Right ventricle myocardium inferior (tissue), 1 donor: ENCODE results near the gene MTRF1L. TPM values are rescaled to one million over a fixed set of nuclear protein-coding genes. Genes with fewer than 3 reads are reported as not detected.
"Not testable (repeated sequence)": the region's sequence is repeated elsewhere in the genome, so short reads cannot be mapped to it uniquely, and the experiment has no call there.

ENCODE experiments used
- ATAC-seq: fragments of 200-7000 bp; cut with Tn5 transposase; one replicate; pipeline ENCODE4 v1.9.1; 2020; ENCODE audit warnings: mild to moderate bottlenecking, moderate library complexity
- DNase-seq: peaks from one replicate; pipeline ENCODE4 v3.0.0; 2021; ENCODE audit errors: missing footprints
- intact Hi-C: fragments of 100-400 bp; cut with DNase I; formaldehyde crosslinking; loops from one replicate; pipeline ENCODE4 v1.11.0; 2022
- total RNA-seq: library from RNA; stranded (reverse); fragmentation: NEBNext Ultra II Directional; extraction: Animal tissue kit (Norgen Biotek cat#: 25700); gene quantifications from one replicate; pipeline ENCODE4 v1.2.1, GENCODE V29; 2021
- donor health status: DM: no; HTN: yes; CAD: no; lungs with severe emphysema.

MTRF1L gene
- total RNA-seq, 1 donor from 2014 or later, result 30.8 TPM

DNA sequence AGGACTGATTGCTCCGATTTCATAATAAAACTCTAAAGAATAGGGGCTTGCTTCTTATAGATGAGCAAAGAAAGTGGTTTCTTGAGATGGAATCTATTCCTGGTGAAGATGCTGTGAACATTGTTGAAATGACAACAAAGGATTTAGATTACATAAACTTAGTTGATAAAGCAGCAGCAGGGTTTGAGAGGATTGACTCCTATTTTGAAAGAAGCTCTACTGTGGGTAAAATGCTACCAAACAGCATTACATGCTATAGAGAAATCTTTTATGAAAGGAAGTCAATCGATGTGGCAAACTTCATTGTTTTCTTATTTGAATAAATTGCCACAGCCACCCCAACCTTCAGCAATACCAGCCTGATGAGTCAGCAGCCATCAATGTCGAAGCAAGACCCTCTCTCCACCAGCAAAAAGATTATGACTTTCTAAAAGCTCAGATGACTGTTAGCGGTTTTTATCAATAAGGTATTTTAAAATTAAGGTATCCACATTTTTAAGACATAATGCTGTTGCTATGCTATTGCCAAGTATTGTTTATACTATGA, 12.7 kb upstream of the MTRF1L start:
- DNase-seq, result no peak
- intact Hi-C loops, result no loop called here
- no peak for ATAC-seq

DNA sequence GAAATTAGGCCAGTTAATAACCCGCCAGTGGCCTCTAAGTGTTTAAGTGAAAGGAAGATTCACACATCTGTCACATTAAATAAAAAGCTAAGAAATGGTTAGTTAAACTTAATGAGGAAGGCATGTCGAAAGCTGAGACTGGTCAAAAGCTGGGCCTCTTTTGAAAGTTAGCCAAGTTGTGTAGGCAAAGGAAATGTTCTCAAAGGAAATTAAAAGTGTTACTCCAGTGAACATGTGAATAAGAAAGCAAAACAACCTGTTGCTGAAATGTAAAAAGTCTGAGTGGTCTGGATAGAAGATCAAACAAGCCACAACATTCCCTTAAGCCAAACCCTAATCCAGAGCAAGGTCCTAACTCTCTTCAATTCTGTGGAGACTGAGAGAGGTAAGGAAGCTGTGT, 10.9 kb upstream of the MTRF1L start:
- DNase-seq, result no peak
- intact Hi-C loops, result no loop called here

DNA sequence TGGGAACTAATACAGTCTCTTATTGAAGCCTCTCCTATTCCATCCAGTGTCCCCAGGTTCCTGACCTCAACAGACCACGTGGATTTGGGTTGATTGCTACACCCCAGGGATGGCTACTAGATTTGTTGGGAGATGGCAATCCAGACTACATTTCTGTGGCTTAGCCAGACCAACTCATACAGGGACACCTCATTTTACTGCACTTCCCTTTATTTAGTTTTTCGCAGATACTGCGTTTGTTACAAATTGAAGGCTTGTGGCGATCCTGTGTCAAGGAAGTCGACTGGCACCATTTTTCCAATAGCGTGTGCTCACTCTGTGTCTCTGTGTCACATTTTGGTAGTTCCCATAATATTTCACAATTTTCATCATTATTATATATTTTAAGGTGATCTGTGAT, 10.3 kb upstream of the MTRF1L start:
- DNase-seq (no peak), ATAC-seq (no peak)
- intact Hi-C loops, result no loop called here

More for the DNA sequence above, 10.9 kb upstream of the MTRF1L start:
- ATAC-seq, result no peak

DNA sequence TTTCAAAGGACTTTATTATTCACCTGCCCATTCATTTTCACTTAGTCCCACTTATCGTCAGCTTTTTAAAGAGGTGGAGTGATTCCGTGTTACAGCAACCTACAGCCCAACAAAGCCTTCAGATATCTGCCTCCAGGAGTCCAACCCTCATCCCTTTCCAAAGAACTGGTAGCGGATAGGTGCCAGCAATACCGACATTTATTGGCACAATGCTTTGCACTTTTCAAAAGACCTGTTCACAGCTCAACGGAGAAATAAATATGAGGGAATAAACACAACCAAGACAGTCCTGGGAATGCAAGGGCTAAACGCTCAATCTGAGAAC, 819 bp upstream of the MTRF1L start:
- intact Hi-C loops, result loop anchor here (2.0 kb wide), 1 partner anchor 21 kb away; the partner anchor contains the start of gene FBXO5

DNA sequence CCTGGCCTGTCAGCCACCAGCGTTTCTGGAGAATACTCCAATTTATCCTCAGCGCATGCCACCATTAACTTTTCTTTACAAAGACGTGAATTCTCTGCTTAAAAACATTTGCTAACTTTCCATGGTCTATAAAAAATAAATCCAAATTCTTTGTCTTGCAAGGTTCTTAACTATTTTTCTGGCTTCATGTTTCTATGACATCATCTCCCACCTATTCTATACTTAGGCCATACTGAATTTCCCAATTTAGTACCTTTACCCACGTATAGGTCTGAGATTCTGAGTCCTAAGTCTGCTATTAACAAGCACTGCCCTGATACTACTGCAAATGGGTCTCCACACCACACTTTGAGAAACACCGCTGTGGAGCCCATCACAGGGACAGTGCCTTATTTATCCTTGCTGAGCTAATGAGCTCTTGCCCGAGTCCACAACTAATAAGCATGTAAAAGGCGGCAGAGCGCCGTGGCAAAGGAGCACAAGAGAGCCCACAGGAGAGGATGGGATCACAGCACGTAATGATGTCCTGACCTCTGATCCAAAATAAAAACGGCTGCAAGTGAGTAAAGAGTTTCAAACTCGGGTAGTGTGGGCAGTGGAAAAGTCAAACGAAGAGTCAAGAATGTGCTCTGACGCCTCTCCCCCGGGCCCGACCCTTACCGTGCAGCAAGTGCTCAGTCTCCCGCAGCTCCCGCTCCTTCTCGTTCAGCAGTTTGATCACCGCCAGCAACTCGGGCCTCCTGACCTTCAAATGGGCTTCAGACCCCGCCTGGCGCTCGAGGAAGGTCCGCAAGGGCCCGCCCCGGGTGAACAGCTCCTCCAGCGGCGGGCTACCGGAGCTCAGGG, 519 bp downstream of the MTRF1L start:
- peak; percentile 1 for ATAC-seq
- DNase-seq, result no peak
- intact Hi-C loops, result loop anchor here (2.0 kb wide), 1 partner anchor 19 kb away; the partner anchor contains the start of gene FBXO5

More for the DNA sequence above, 819 bp upstream of the MTRF1L start:
- ATAC-seq (no peak), DNase-seq (no peak)

DNA sequence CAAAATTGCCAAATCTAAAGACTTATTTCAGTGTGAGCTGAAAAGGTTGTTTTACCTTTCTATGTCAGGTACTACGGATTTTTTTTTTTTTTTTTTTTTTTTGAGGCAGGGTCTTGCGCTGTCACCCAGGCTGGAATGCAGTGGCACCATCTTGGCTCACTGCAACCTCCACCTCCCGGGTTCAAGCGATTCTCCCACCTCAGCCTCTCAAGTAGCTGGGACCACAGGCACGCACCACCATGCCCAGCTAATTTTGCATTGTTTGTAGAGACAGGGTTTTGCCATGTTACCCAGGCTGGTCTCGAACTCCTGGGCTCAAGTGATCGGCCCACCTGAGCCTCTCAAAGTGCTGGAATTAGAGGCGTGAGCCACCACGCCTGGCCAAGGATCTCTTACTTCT, 1.7 kb downstream of the MTRF1L start:
- ATAC-seq, intact Hi-C loops, DNase-seq: not testable (repeated sequence)

DNA sequence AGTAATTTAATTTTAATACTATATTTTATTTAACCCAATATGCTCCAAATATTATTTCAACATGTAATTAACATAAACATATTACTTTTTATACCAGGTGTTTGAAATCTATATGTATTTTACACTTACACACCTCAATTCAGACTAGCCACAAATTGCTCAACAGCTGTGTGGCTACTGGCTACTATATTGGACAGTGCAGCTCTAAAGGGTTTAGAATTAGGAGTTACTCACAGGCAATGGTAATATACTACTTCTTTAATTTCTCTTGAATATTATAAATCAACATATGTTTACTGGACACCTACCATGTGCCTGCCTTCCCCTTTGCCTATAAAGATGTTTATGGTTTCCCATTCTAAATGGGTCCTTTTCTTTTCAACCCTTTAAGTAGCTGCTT, 2.3 kb downstream of the MTRF1L start:
- intact Hi-C loops, result no loop called here

DNA sequence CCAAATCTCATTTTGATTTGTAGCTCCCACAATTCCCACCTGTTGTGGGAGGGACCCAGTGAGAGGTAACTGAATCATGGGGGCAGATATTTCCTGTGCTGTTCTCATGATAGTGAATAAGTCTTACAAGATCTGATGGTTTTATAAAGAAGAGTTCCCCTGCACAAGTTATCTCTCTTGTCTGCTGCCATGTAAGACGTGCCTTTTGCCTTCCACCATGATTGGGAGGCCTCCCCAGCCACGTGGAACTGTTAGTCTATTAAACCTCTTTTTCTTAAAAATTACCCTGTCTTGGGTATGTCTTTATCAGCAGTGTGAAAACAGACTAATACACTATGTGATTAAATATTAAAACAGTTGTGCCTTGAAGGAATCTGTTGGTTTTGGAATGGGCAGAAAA, 3.0 kb downstream of the MTRF1L start:
- DNase-seq, result not testable (repeated sequence)

More for the DNA sequence above, 2.3 kb downstream of the MTRF1L start:
- DNase-seq (no peak), ATAC-seq (no peak)

DNA sequence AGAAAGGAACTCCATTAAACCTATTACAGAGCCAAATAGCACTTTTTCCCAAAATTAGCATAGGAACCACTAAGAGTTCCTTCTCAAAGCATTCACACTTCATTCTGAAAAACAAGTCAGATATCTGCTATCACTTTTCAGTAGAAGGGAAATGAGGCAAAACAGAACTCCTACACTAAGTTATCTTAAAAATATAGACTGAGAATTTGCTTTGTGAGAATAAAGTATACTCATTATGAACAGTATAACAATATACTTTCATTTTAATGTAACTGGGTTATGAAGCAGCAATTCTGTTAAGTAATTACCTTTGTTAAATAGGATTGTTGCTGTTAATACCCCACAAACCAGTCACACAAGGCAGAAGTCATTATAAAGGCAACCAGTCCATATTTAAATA, 8.7 kb downstream of the MTRF1L start:
- intact Hi-C loops, result no loop called here
- ATAC-seq (no peak), DNase-seq (no peak)

More for the DNA sequence above, 3.0 kb downstream of the MTRF1L start:
- intact Hi-C loops, ATAC-seq: not testable (repeated sequence)

DNA sequence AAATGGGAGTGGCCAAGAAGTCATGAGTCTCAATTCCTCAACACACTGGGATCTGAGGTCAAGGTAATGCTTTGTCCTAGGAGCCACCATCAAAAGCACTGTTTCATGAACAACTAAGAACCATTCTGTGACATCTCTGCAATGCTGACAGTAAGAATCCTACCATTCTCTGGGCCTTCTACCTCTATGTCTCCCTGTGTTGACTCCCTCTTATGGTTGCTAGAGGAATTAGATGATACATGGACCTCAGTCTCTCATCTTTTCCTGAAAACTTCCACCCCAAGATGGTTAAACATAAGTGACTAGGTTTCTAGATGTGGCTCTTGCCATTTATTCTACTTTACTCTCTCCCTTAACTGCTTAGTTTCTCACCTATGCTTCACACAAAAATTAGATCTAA, 9.1 kb downstream of the MTRF1L start:
- intact Hi-C loops, result no loop called here
- ATAC-seq (no peak), DNase-seq (no peak)

DNA sequence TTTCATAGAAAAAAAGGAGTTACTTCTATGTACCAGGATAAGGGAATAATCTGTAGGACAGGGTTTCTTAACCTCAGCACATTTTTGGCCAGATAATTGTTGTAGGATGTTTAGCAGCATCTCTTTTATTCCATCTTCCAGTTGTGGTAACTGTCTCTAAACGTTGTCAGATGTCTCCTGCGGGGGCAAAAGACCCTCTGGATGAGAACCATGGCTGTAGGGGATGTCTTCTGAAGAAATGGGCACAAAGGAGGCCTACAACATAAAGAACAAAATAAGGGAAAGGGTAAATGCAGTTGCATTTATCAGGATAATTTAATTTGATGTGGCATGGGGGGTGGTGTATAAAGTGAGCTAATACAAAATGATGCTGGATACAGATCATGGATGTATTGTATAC, 15.5 kb downstream of the MTRF1L start:
- intact Hi-C loops, result no loop called here
- DNase-seq (no peak), ATAC-seq (no peak)

DNA sequence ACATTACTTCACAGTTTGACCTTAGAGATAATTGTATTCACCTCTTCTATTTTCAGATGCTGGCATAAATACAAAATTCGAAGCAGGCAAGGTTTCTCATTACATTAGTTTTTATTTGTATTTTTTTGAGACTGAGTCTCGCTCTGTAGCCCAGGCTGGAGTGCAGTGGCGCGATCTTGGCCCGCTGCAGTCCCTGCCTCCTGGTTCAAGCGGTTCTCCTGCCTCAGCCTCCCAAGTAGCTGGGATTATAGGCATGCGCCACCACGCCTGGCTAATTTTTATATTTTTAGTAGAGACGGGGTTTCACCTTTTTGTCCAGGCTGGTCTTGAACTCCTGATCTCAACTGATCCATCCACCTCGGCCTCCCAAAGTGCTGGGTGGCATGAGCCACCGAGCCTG, 17.2 kb downstream of the MTRF1L start:
- ATAC-seq, intact Hi-C loops, DNase-seq: not testable (repeated sequence)

DNA sequence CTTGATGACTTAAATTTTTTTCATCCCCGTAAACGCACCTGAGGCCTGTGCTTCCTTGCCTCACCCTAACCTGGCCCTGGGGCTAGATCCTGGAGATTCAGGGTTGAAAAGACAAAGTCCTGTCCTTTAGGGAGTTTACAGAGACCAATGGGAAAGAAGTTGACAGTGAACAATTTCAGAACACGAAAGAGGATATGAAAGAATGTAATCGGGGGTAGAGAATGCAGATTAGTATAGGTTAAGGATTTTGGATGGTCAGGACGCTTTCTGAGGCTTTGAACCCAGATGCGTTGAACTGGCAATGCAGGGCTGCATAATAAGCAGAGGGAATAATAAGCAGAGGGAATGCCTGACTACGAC, 18.0 kb downstream of the MTRF1L start:
- ATAC-seq, result no peak
- no peak for DNase-seq
- intact Hi-C loops, result no loop called here

DNA sequence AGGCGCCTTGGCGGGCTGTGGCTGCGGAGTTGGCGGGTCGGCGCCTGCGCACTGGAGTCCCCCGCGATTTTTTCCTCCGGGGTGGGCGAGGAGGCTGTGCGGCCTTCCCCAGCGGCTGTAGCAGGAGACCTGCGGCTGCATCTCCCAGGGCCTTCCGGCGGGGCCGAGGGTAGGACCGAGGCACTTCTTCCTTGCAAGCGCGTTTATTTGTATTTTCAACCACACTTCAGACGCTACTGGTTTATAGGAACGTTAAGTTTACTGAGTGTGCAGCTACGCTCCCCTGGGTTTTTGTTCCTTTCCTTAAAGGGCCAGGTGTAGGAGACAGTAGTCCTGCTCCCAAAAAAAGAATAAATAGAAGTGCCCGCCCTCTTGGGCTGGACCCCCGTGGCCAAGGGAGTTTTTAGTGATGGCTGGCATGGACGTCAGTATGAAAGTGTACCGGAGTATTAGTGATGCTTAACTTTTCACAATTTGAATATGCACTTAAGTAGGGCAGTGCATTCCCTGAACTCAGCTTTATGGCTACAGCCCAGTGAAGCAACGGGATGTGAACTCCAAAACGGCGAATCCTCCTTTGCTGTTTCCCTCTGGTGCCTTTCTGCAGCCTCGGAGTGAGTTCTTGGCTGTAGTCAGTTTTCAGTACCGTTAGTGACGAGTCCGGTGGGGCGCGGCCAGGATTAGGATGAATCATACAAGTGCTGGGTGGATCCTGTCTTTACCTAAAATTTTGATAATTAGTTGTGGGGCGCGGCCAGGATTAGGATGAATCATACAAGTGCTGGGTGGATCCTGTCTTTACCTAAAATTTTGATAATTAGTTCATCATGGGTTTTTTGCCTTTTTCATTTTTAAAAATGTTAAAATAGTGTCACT, 18.6 kb downstream of the MTRF1L start:
- ATAC-seq (peak; percentile 30), DNase-seq (peak; percentile 98)
- intact Hi-C loops, result loop anchor here (2.0 kb wide), 1 partner anchor 19 kb away; the partner anchor contains the start of gene MTRF1L

DNA sequence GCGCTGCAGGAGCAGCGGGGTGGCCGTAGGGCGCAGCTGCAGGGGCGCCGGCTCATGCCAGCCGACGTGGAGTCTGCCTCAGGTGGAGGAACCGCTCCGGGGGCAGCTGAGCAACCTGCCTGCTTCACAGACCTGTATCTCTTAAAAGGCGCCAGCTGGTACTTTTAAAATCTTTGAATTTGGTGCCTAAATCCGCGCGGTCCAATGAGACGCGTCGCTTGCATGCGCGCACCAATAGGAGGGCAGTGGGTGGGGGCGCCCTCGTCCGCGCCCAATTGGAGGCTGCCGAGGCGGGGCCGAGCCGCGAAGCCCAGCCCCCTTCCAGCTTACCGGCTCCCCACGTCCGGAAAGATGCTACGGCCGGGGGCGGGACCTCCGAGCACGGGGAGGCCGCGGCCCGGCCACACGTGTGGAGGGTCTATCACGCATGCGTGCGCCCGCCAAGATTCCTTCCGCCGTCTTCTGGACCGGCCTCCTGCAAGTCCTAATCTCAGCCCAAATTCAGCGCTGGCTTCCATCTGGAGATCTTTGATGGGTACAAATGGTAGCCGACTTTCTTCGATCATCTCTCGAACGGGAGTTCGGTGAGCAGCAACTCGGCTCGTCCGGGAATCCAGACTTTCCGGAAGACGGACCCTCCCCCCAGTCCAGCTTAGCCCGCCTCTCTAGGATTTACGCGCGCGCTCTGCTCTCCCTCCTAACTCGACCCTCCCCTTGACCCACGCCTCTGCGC, 19.4 kb downstream of the MTRF1L start, which contains the start of gene FBXO5:
FBXO5 (minus strand) TSS at position 138 of the 733 bp plus-strand sequence; CDS start at position 56, 82 bp downstream.
- intact Hi-C loops, result loop anchor here (2.0 kb wide), 1 partner anchor 20 kb away; the partner anchor contains the start of gene MTRF1L
- ATAC-seq (peak; percentile 98), DNase-seq (peak; percentile 99)

DNA sequence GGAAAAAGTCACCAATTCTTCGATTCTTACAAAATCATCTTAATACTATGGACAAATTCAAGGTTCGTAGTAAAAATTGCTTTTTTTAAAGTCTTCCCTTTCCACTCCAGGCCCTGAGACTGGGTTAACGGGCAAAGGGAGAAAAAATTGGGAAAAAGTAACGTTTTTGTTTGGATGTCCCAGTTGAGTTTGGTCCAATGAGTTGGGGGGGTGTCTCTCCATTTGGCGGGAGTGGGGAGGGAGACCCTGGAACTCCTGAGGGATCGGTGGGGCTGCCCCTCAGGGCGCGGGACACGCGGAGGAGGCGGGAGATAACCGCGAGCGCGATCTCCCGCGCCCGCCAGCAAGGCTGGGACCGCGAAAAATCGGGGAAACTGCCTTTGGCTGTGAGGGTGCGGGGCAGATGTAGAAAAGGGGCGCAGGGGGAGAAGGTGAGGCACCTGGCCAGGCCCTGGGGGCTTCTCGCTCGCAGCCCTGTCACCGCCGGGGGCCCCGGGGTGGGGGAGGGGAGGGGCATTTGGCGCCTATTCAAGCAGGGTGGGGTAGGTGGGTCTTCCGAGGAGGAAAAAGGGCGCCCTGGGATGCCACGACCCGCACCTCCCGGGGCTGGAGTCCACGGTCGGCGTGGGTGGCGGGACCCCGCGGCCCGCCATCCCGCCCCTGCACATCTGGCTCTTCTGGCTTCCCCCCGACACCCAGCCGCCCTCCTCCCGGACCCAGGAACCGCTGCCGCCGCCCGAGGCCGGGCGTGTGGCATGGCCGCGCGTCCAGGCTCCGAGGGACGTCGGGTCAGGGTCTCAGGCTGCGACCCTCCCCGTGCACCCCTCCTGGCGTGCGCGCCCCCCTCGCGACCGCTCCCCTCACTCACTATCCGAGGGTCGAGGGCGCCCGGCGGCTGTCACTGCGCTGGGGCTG, 20.3 kb downstream of the MTRF1L start:
- DNase-seq (peak; percentile 72), ATAC-seq (no peak)
- intact Hi-C loops, result loop anchor here (2.0 kb wide), 1 partner anchor 21 kb away; the partner anchor contains the start of gene MTRF1L

DNA sequence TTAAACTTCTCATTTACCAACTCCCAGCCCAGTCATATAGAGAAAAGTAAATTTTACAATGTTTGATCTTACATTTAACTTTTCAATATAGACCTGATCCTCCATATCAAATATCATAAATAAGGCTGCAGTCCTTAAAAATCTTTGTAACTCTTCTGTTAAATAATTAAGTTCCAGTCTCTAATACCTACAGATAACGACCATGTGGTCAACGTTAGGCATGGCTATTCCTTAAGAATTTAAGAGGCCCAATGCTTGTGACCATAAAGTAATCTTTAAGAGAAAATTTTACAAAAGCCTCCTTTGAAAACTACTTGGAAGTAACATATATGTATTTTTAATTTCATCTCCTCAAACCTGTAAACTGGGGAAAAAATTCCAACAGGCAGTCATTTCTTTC, 21.3 kb downstream of the MTRF1L start:
- ATAC-seq (no peak), DNase-seq (no peak)
- intact Hi-C loops, result no loop called here
